SK-N-SH (cell line): ENCODE data around the gene EHMT2.

Source experiments
- CHD2 ChIP-seq: fragments of 150-350 bp; IDR thresholded peaks from 2 replicates; pipeline ENCODE4 v1.6.1; 2018; ENCODE audit warnings: low read length; ENCODE audit not compliant: partially characterized antibody
- EP300 ChIP-seq, 2 experiments: IDR thresholded peaks; 2 replicates each; pipeline versions ENCODE4 v1.4.0 to v1.6.1; 2012; ENCODE audit warnings: borderline replicate concordance in 1 of 2, low read depth in 1 of 2, low read length in 1 of 2
- GABPA ChIP-seq: IDR thresholded peaks from 2 replicates; pipeline ENCODE4 v1.4.0; 2012; ENCODE audit warnings: low read depth, mild to moderate bottlenecking
- GATA2 ChIP-seq: sonication (generic); formaldehyde crosslinking; IDR thresholded peaks from 2 replicates; pipeline ENCODE4 v1.5.0; 2020; ENCODE audit warnings: mild to moderate bottlenecking, missing genetic modification reagents
- MEF2A ChIP-seq: IDR thresholded peaks from 2 replicates; pipeline ENCODE4 v1.4.0; 2012; ENCODE audit warnings: low read depth, borderline replicate concordance
- POLR2AphosphoS5 ChIP-seq: IDR thresholded peaks from 2 replicates; pipeline ENCODE4 v1.6.1; 2012; ENCODE audit warnings: low read depth, low read length
- RAD21 ChIP-seq: IDR thresholded peaks from 2 replicates; pipeline ENCODE4 v1.6.1; 2012; ENCODE audit warnings: mild to moderate bottlenecking, low read length
- RCOR1 ChIP-seq: fragments of 150-350 bp; IDR thresholded peaks from 2 replicates; pipeline ENCODE4 v1.6.1; 2017; ENCODE audit warnings: antibody characterized with exemption, low read length
- SIN3A ChIP-seq: IDR thresholded peaks from 2 replicates; pipeline ENCODE4 v1.6.1; 2012; ENCODE audit warnings: low read depth, mild to moderate bottlenecking, low read length, moderate library complexity, borderline replicate concordance
- SMC3 ChIP-seq: IDR thresholded peaks from 2 replicates; pipeline ENCODE4 v1.6.1; 2012; ENCODE audit warnings: low read depth, low read length, improper control_type of control experiment
- TAF1 ChIP-seq: IDR thresholded peaks from 2 replicates; pipeline ENCODE4 v1.6.1; 2012; ENCODE audit warnings: low read depth, mild to moderate bottlenecking, low read length, moderate library complexity, borderline replicate concordance
- TF ChIP-seq, protein P1 (sequence below): fragments of 200-600 bp; sonication (generic); IDR thresholded peaks from 2 replicates; pipeline ENCODE4 v1.6.1; 2017; ENCODE audit warnings: antibody characterized with exemption, mild to moderate bottlenecking, moderate library complexity
- TF ChIP-seq, protein P2 (sequence below): IDR thresholded peaks from 2 replicates; pipeline ENCODE4; 2012

DNA sequence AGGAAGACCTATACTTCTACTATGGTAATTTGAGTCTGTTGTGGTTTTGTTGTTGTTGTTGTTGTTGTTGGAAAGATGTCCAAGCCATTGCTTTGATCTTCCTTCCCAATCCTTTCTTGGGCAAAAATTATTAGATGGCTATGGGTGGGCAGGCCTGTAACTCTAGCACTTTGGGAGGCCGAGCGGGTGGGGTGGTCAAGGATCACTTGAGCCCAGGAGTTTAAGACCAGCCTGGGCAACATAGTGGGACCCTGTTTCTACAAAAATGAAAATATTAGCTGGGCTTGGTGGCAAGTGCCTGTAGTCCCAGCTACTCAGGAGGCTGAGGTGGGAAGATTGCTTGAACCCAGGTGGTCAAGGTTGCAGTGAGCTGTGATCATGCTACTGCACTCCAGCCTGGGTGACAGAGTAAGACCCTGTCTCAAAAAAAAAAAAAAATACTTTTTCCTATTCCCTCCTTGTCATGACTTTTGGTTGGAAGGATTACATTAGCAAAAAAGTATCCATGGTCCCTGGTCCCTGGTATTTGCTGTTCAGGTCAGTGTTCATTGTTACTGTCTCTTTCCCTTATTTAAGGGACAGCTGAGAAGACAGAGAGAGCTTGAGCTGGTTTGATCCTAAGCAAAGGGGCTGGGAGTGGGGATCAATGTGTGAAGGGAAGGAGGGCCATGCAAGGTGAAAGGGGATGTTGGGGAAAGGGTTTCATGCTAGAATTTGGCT is 46.6 kb downstream of the EHMT2 start:
- TF ChIP-seq TAF1 (no peak), RAD21 (no peak), GATA2 (CRISPR knock-in tag) (no peak), GABPA (no peak), MEF2A (no peak), SMC3 (no peak), POLR2AphosphoS5 (no peak), RCOR1 (no peak), EP300 (IDR thresholded peaks at IDR 0.05; ENCODE audit: borderline replicate concordance in 1 of 2, low read depth in 1 of 2, low read length in 1 of 2) (no peak), CHD2 (no peak), SIN3A (no peak)
- TF ChIP-seq, protein P1, sequence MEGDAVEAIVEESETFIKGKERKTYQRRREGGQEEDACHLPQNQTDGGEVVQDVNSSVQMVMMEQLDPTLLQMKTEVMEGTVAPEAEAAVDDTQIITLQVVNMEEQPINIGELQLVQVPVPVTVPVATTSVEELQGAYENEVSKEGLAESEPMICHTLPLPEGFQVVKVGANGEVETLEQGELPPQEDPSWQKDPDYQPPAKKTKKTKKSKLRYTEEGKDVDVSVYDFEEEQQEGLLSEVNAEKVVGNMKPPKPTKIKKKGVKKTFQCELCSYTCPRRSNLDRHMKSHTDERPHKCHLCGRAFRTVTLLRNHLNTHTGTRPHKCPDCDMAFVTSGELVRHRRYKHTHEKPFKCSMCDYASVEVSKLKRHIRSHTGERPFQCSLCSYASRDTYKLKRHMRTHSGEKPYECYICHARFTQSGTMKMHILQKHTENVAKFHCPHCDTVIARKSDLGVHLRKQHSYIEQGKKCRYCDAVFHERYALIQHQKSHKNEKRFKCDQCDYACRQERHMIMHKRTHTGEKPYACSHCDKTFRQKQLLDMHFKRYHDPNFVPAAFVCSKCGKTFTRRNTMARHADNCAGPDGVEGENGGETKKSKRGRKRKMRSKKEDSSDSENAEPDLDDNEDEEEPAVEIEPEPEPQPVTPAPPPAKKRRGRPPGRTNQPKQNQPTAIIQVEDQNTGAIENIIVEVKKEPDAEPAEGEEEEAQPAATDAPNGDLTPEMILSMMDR: no peak
- TF ChIP-seq, protein P2, sequence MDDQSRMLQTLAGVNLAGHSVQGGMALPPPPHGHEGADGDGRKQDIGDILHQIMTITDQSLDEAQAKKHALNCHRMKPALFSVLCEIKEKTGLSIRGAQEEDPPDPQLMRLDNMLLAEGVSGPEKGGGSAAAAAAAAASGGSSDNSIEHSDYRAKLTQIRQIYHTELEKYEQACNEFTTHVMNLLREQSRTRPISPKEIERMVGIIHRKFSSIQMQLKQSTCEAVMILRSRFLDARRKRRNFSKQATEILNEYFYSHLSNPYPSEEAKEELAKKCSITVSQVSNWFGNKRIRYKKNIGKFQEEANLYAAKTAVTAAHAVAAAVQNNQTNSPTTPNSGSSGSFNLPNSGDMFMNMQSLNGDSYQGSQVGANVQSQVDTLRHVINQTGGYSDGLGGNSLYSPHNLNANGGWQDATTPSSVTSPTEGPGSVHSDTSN: no peak
